ENCODE measurements around the gene ANKS1B. TPM values are rescaled to one million over a fixed set of nuclear protein-coding genes. Genes with fewer than 3 reads are reported as not detected.

Gene ANKS1B
- total RNA-seq, 4 donors from 2014 or later = 1.5 to 5.5 (median 4.4) TPM

GRCh38 chr12:99223579-99223978 lies 761.2 kb downstream of the ANKS1B start:
- H3K4me3 ChIP-seq (ENCODE audit: low read depth, poor library complexity, severe bottlenecking) = no peak overlapping the region
- no peak for TF ChIP-seq POLR2A (IDR thresholded peaks at IDR 0.05)
- no peak for TF ChIP-seq CTCF (IDR thresholded peaks at IDR 0.05)
- intact Hi-C loops (cut with DNase I; ENCODE audit: low total_unique reads) = no loop called here
- WGBS, 2 donors = 34 to 52% methylated on average over 5 of the region's 5 CpGs
- DNase-seq (ENCODE audit: low spot score in 2 of 2) = no peak

- H3K4me3 ChIP-seq (ENCODE audit: low read depth, poor library complexity, severe bottlenecking) = no peak overlapping the region
- no peak for DNase-seq (ENCODE audit: low spot score in 2 of 2)
- intact Hi-C loops (cut with DNase I; ENCODE audit: low total_unique reads) = no loop called here
- no peak for TF ChIP-seq POLR2A (IDR thresholded peaks at IDR 0.05)
- no peak for TF ChIP-seq CTCF (IDR thresholded peaks at IDR 0.05)
- WGBS, 2 donors = 83 to 94% methylated on average over 5 of the region's 5 CpGs
Observed at GRCh38 chr12:99213047-99213446, 771.7 kb downstream of the ANKS1B start.

- TF ChIP-seq CTCF (IDR thresholded peaks at IDR 0.05) = no peak
- TF ChIP-seq POLR2A (IDR thresholded peaks at IDR 0.05) = no peak
- no peak overlapping the region for H3K4me3 ChIP-seq (ENCODE audit: low read depth, poor library complexity, severe bottlenecking)
- no peak for DNase-seq (ENCODE audit: low spot score in 2 of 2)
- WGBS, 2 donors = 61 to 63% methylated on average over 2 of the region's 2 CpGs
- intact Hi-C loops (cut with DNase I; ENCODE audit: low total_unique reads) = no loop called here
Observed at GRCh38 chr12:99212275-99212674, 772.5 kb downstream of the ANKS1B start.

GRCh38 chr12:99205111-99205510 lies 779.6 kb downstream of the ANKS1B start:
- H3K4me3 ChIP-seq (ENCODE audit: low read depth, poor library complexity, severe bottlenecking) = no peak overlapping the region
- no peak for TF ChIP-seq POLR2A (IDR thresholded peaks at IDR 0.05)
- TF ChIP-seq CTCF (IDR thresholded peaks at IDR 0.05) = no peak
- intact Hi-C loops (cut with DNase I; ENCODE audit: low total_unique reads) = no loop called here
- 78 to 93% methylated on average over 1 of the region's 1 CpG for WGBS, 2 donors
- no peak for DNase-seq (ENCODE audit: low spot score in 2 of 2)

GRCh38 chr12:99201906-99202645 lies 782.7 kb downstream of the ANKS1B start:
- no peak for DNase-seq (ENCODE audit: low spot score in 2 of 2)
- 81 to 86% methylated on average over 3 of the region's 3 CpGs for WGBS, 2 donors
- TF ChIP-seq POLR2A (IDR thresholded peaks at IDR 0.05) (no peak), CTCF (IDR thresholded peaks at IDR 0.05) (no peak)
- no peak overlapping the region for H3K4me3 ChIP-seq (ENCODE audit: low read depth, poor library complexity, severe bottlenecking)
- intact Hi-C loops (cut with DNase I; ENCODE audit: low total_unique reads) = no loop called here
